AG04449 (cell line): ENCODE data around the gene OR2C3.
"Not testable (repeated sequence)": the region's sequence is repeated elsewhere in the genome, so short reads cannot be mapped to it uniquely, and the experiment has no call there.

ENCODE experiments used
- CTCF ChIA-PET: fragments of 350-600 bp; formaldehyde crosslinking; extraction: SDS; loops from one replicate; lab custom pipeline; 2021; ENCODE audit warnings: antibody characterized with exemption; lab: Yijun Ruan, JAX
- POLR2A ChIA-PET: fragments of 400-600, 350-600 bp; formaldehyde crosslinking; extraction: SDS; loops from one replicate; lab custom pipeline; 2020; ENCODE audit warnings: antibody characterized with exemption, inconsistent platforms; lab: Yijun Ruan, JAX
- DNase-seq: peaks from one replicate; pipeline ENCODE4 v3.0.0-alpha.2; 2010; ENCODE audit warnings: low read depth, low spot score
- H3K4me3 ChIP-seq: 2 replicates; pipeline ENCODE4 v1.5.1; 2011; ENCODE audit warnings: low read depth, mild to moderate bottlenecking, control low read depth, low read length
- TF ChIP-seq, protein P1 (sequence below): IDR thresholded peaks from one replicate; pipeline ENCODE4 v1.5.1; 2011; ENCODE audit warnings: mild to moderate bottlenecking, moderate library complexity, low read length, control low read depth, inconsistent platforms; ENCODE audit not compliant: insufficient read depth; ENCODE audit errors: missing control alignments

Gene OR2C3

DNA sequence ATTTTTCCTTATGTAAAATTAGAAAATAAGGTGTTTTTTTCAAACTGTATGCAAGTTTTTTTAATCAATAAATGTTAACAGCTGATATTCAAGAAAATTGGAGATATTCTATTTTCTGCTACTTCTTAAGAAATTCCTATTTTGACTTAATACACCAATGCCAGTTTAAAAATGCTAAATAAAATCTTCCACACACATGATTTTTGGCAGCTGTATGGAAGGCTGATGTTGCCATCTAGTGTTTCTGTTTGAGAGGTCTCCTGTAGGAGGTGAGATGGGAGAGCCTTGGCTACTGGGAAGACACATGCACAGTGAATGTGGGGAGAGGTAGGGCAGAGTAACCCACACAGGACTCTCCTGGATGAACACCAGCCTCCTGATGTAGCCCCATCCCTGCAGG lies 49.2 kb downstream of the OR2C3 start:
- TF ChIP-seq, protein P1, sequence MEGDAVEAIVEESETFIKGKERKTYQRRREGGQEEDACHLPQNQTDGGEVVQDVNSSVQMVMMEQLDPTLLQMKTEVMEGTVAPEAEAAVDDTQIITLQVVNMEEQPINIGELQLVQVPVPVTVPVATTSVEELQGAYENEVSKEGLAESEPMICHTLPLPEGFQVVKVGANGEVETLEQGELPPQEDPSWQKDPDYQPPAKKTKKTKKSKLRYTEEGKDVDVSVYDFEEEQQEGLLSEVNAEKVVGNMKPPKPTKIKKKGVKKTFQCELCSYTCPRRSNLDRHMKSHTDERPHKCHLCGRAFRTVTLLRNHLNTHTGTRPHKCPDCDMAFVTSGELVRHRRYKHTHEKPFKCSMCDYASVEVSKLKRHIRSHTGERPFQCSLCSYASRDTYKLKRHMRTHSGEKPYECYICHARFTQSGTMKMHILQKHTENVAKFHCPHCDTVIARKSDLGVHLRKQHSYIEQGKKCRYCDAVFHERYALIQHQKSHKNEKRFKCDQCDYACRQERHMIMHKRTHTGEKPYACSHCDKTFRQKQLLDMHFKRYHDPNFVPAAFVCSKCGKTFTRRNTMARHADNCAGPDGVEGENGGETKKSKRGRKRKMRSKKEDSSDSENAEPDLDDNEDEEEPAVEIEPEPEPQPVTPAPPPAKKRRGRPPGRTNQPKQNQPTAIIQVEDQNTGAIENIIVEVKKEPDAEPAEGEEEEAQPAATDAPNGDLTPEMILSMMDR, result no peak
- CTCF ChIA-PET, result interaction anchor here (0.7 to 2.9 kb wide), 5 partner anchors 10 to 174 kb away, joined by 3 to 20 read pairs (median 4); no protein-coding TSS in a partner anchor
- DNase-seq, result no peak
- H3K4me3 ChIP-seq, result no peak overlapping the region
- POLR2A ChIA-PET, result no interaction called here

DNA sequence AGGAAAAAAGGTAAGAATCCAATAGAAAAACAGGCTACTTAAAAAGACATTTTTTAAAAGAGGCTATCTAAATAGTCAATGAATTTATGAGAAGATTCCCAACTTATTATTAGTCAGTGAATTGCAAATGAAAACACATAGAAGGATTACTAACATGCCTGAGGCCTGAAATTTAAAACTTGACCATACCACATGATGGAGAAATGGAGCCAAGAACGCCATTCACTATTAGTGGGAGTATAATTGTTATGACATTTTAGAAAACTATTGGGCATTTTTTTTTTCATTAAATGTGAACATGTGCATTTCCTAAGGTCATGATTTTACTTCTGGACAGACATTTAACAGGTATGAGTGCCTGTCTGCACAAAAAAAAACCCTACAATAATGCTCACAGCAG lies 53.5 kb downstream of the OR2C3 start:
- ChIA-PET POLR2A (no interaction called here), CTCF (no interaction called here)
- no peak for DNase-seq

DNA sequence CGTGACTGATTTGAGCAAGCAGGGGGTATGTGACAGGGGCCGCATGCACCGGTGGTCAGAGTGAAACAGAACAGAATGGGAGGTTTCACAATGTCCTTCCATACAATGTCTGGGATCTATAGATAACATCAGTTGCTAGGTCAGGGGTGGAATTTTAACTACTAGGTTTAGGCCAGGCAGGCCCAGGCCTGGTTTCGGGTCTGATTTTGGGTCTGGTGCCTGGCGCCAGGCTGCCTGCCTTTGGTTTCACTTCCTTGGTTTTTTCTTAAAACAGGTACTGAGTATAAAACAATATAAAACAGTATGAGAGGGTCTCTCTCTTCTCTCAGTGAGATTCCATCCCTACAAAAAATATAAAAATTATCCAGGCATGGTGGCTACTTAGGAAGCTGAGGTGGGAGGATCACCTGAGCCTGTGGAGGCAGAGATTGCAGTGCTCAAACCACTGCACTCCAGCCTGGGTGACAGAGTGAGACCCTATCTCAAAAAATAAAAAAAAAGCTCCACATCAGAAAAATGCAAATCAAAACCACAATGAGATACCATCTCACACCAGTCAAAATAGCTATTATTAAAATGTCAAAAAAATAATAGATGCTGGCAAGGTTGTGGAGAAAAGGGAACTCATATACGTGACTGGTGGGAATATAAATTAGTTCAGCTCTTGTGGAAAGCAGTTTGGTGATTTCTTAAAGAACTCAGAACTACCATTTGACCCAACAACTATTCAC lies 59.7 kb downstream of the OR2C3 start:
- DNase-seq, CTCF ChIA-PET, POLR2A ChIA-PET, H3K4me3 ChIP-seq: not testable (repeated sequence)

More for the DNA sequence above, 53.5 kb downstream of the OR2C3 start:
- TF ChIP-seq, protein P1, result no peak
- H3K4me3 ChIP-seq, result no peak overlapping the region

DNA sequence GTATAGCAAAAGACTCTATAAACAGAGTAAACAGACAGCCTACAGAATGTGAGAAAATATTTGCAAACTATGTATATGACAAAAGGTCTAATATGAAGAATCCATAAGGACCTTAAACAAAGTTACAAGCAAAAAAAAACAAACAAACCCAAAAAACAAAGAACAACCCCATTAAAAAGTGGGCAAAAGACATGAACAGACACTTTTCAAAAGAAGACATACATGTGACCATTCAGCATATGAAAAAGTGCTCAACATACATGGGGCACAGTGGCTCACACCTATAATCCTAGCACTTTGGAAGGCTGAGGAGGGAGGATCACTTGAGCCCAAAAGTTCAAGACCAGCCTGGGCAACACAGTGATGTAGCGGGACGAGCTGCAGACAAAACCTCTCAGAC lies 60.4 kb downstream of the OR2C3 start:
- no peak overlapping the region for H3K4me3 ChIP-seq
- ChIA-PET CTCF (no interaction called here), POLR2A (no interaction called here)
- TF ChIP-seq, protein P1, result no peak
- no peak for DNase-seq
